Progenitor cell of endocrine pancreas (in vitro differentiated cells): ENCODE measurements around the gene HMG20B. TPM values are rescaled to one million over a fixed set of nuclear protein-coding genes. Genes with fewer than 3 reads are reported as not detected.

Experiments used
- DNase-seq: peaks from one replicate; pipeline ENCODE4 v3.0.0; 2021; ENCODE audit warnings: low spot score; ENCODE audit not compliant: unreplicated experiment
- H3K27ac Mint-ChIP-seq: 2 replicates; pipeline ENCODE4 v1.8.0; 2021; ENCODE audit warnings: mild to moderate bottlenecking, moderate library complexity, mixed read lengths
- H3K27me3 Mint-ChIP-seq: 2 replicates; pipeline ENCODE4 v1.8.0; 2021; ENCODE audit warnings: mixed read lengths
- H3K36me3 Mint-ChIP-seq: 2 replicates; pipeline ENCODE4 v1.8.0; 2022; ENCODE audit warnings: mixed read lengths; ENCODE audit not compliant: insufficient read depth
- H3K4me1 Mint-ChIP-seq: 2 replicates; pipeline ENCODE4 v1.8.0; 2021; ENCODE audit warnings: low read depth, mixed read lengths
- H3K4me3 Mint-ChIP-seq: 2 replicates; pipeline ENCODE4 v1.8.0; 2021; ENCODE audit warnings: low read depth, mild to moderate bottlenecking, moderate library complexity, mixed read lengths
- H3K9me3 Mint-ChIP-seq: 2 replicates; pipeline ENCODE4 v1.8.0; 2021; ENCODE audit warnings: low read depth, mixed read lengths
- CTCF ChIP-seq: fragments of 200-600 bp; sonication (generic); IDR thresholded peaks from one replicate; pipeline ENCODE4 v1.5.0; 2021; ENCODE audit warnings: antibody characterized with exemption, mild to moderate bottlenecking; ENCODE audit not compliant: unreplicated experiment
- total RNA-seq: library from RNA; stranded (reverse); gene quantifications from 2 replicates; pipeline ENCODE4 v1.2.1, GENCODE V29; 2021

Gene HMG20B
- total RNA-seq, 1 donor from 2014 or later: 79.7 TPM

- H3K9me3 Mint-ChIP-seq: no peaks in the 10 kb centered on the region
- H3K27me3 Mint-ChIP-seq: no peaks in the 10 kb centered on the region
- H3K27ac Mint-ChIP-seq: peak overlapping the region; percentile 90
- H3K4me1 Mint-ChIP-seq: no peaks in the 10 kb centered on the region
- peak; percentile 80 for DNase-seq
- peak; percentile 90 for TF ChIP-seq CTCF
- H3K36me3 Mint-ChIP-seq: peaks cover 3% of the 10 kb centered on the region
- no peak overlapping the region for H3K4me3 Mint-ChIP-seq
Observed at GRCh38 chr19:3544742-3545668, 27.7 kb upstream of the HMG20B start.

GRCh38 chr19:3545669-3546034 lies 27.1 kb upstream of the HMG20B start:
- H3K27ac Mint-ChIP-seq: no peak overlapping the region
- H3K36me3 Mint-ChIP-seq: peaks cover 3% of the 10 kb centered on the region
- no peaks in the 10 kb centered on the region for H3K27me3 Mint-ChIP-seq
- TF ChIP-seq CTCF: no peak
- H3K9me3 Mint-ChIP-seq: no peaks in the 10 kb centered on the region
- H3K4me3 Mint-ChIP-seq: no peak overlapping the region
- no peak for DNase-seq
- no peaks in the 10 kb centered on the region for H3K4me1 Mint-ChIP-seq

DNA sequence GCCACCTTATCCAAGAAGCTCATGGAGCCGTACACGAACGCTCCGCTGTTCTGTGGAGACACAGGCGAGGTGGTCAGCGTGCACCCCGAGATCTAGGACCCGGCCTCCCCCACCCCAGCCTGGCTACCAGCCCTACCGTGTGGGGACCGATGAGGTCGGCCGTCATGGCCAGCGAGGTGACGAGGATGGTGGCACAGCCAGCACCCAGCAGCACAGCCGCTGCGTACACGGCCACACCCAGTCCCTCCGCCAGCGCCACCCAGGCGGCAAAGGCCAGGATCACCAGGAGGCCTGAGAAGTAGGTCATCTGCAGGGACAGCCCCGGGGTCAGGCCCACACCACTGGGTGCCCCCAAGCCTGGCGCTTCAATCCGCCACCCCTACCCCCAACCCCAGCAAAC lies 26.6 kb upstream of the HMG20B start:
- Mint-ChIP-seq H3K36me3 (peaks cover 3% of the 10 kb centered on the region), H3K4me3 (no peak overlapping the region), H3K4me1 (no peaks in the 10 kb centered on the region), H3K9me3 (no peaks in the 10 kb centered on the region), H3K27me3 (no peaks in the 10 kb centered on the region), H3K27ac (no peak overlapping the region)
- TF ChIP-seq CTCF: no peak
- DNase-seq: no peak

- no peak for DNase-seq
Observed at GRCh38 chr19:3547301-3547731, 25.4 kb upstream of the HMG20B start.

DNA sequence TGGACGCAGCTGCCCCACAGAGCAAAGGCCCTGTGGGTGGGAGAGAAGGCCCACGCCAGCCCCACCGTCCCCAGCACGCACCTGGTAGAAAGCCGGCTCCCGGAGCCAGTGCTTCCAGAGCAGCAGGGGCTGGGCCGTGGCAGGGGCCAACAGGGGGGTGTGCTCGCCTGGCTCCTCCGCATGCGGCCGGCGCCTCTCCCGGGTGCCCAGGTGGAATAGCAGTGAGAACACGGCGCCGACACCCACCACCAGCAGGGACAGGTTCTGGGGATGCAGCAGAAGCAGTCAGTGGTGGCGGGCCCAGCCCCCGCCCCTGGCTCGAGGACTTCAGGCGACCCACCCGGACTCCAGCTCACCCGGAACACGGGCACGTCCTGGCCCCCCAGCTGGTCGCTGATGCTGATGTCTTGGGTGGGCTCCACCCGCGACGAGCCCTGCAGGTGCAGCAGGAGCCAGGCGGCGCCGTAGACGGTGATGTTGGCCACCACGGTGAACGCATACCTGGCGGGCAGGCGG lies 24.9 kb upstream of the HMG20B start:
- Mint-ChIP-seq H3K4me1 (no peaks in the 10 kb centered on the region), H3K36me3 (peaks cover 3% of the 10 kb centered on the region), H3K27me3 (no peaks in the 10 kb centered on the region), H3K27ac (no peak overlapping the region), H3K9me3 (no peaks in the 10 kb centered on the region), H3K4me3 (no peak overlapping the region)
- no peak for DNase-seq
- no peak for TF ChIP-seq CTCF

More at GRCh38 chr19:3547301-3547731, 25.4 kb upstream of the HMG20B start:
- Mint-ChIP-seq H3K27ac (no peak overlapping the region), H3K4me3 (no peak overlapping the region), H3K36me3 (peaks cover 3% of the 10 kb centered on the region), H3K27me3 (no peaks in the 10 kb centered on the region), H3K4me1 (no peaks in the 10 kb centered on the region), H3K9me3 (no peaks in the 10 kb centered on the region)
- peak; percentile 49 for TF ChIP-seq CTCF
